Measurements from ENCODE around the gene CLSTN1.

The CLSTN1 gene

DNA sequence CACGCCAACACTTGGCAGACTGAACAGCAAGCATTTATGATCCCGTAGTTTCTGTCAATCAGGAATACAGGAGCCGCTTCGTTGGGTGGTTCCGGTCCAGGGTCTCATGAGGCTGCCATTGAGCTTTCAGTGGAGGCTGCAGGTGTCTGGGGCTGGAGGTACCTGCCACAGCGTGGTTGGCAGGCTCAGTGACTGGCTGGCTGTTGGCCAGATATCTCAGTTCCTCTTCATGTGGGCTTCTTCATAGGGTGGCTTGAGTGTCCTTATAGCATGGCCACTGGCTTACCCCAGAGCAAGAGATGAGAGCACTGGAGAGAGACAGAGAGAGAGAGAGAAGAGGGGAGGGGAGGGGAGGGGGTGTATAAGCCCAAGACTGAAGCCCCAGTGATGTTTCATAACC lies 142.9 kb downstream of the CLSTN1 start:
- no peak for DNase-seq (ENCODE audit: low spot score)

DNA sequence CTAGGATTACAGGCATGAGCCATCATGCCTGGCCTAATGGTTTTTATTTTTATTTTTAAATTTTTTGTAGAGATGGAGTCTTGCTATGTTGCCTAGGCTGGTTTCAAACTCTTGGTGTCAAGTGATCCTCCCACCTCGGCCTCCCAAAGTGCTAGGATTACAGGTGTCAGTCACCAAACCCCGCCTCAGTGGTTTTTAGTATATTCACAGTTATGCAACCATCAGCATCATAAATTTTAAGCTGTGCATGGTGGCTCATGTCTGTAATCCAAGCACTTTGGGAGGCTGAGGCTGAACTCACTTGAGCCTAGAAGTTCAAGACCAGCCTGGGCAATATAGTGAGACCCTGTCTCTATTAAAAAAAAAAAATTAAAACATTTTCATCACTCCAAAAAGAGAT lies 143.7 kb downstream of the CLSTN1 start:
- no peak for DNase-seq (ENCODE audit: low spot score)

All from AG08396 (cell line).